GM12878 (cell line): ENCODE measurements around the gene LCN12. TPM values are rescaled to one million over a fixed set of nuclear protein-coding genes. Genes with fewer than 3 reads are reported as not detected.

ENCODE experiments used
- ATAC-seq: fragments of 200-7000 bp; cut with Tn5 transposase; 3 replicates; pipeline ENCODE4 v1.9.1; 2020; ENCODE audit warnings: mild to moderate bottlenecking, moderate library complexity
- BruUV-seq: library from RNA; stranded (reverse); fragments of 400-500 nt; replicated peaks from 2 replicates; lab custom pipeline; 2021; lab: Mats Ljungman, UMichigan
- CTCF ChIA-PET: fragments of 300-600 bp; sonication (Branson Sonifier 250); formaldehyde crosslinking; extraction: SDS; loops from one replicate; lab custom pipeline; 2021; ENCODE audit warnings: inconsistent platforms; lab: Yijun Ruan, JAX
- POLR2A ChIA-PET: fragments of 350-600 bp; formaldehyde crosslinking; extraction: SDS; loops from one replicate; lab custom pipeline; 2021; ENCODE audit warnings: inconsistent platforms; lab: Charles Lee
- RAD21 ChIA-PET: fragments of 300-600 bp; sonication (Branson Sonifier 250); formaldehyde crosslinking; loops from one replicate; lab custom pipeline; 2023; ENCODE audit warnings: antibody characterized with exemption; ENCODE audit not compliant: unreplicated experiment; lab: Charles Lee
- SMC1A ChIA-PET: fragments of 300-600 bp; sonication (Branson Sonifier 250); formaldehyde crosslinking; loops from one replicate; lab custom pipeline; 2023; ENCODE audit not compliant: unreplicated experiment, uncharacterized antibody; lab: Charles Lee
- DNase-seq: peaks from one replicate; pipeline ENCODE4 v3.0.0-alpha.2; 2011; ENCODE audit warnings: low read depth, low spot score
- FAIRE-seq: peaks from 3 replicates; lab custom pipeline; 2011; peaks lifted over from hg19 to GRCh38; lab: Jason Lieb, UNC
- H2AFZ ChIP-seq: 2 replicates; pipeline ENCODE4 v1.6.0; 2011; ENCODE audit warnings: low read depth, low read length, control low read depth; ENCODE audit not compliant: control insufficient read depth
- H3K27ac ChIP-seq: 2 replicates; pipeline ENCODE4 v1.5.1; 2011; ENCODE audit warnings: control low read depth; ENCODE audit not compliant: control insufficient read depth, insufficient read depth
- H3K27me3 ChIP-seq, 2 experiments: replicated peaks in 1 of 2; 2 replicates each; pipeline versions ENCODE4 v1.6.0 to v1.6.1; 2011; ENCODE audit warnings: low read length in 1 of 2; ENCODE audit not compliant: control insufficient read depth in 2 of 2, insufficient read depth in 2 of 2
- H3K36me3 ChIP-seq, 2 experiments: 2 replicates each; pipeline ENCODE4 v1.5.1; 2011; ENCODE audit warnings: low read length in 1 of 2; ENCODE audit not compliant: control insufficient read depth in 2 of 2, insufficient read depth in 2 of 2
- H3K4me1 ChIP-seq: 2 replicates; pipeline ENCODE4 v1.6.1; 2011; ENCODE audit warnings: mild to moderate bottlenecking, low read length, moderate library complexity, mixed read lengths; ENCODE audit not compliant: control insufficient read depth, insufficient read depth
- H3K4me2 ChIP-seq: 2 replicates; pipeline ENCODE4 v1.6.0; 2011; ENCODE audit warnings: control low read depth; ENCODE audit not compliant: control insufficient read depth, insufficient read depth
- H3K4me3 ChIP-seq: fragments of 200-600 bp; sonication (generic); 2 replicates; pipeline ENCODE4 v1.5.1; 2016
- H3K79me2 ChIP-seq: 2 replicates; pipeline ENCODE4 v1.6.0; 2011; ENCODE audit warnings: low read length; ENCODE audit not compliant: control insufficient read depth, insufficient read depth
- H3K9ac ChIP-seq: 2 replicates; pipeline ENCODE4 v1.8.0; 2011; ENCODE audit warnings: low read length, control low read depth, mixed read lengths; ENCODE audit not compliant: control insufficient read depth, insufficient read depth
- H3K9me3 ChIP-seq: replicated peaks from 3 replicates; pipeline ENCODE4 v1.5.1; 2011; ENCODE audit warnings: mild to moderate bottlenecking, low read length; ENCODE audit not compliant: control insufficient read depth, insufficient read depth
- H4K20me1 ChIP-seq: 2 replicates; pipeline ENCODE4 v1.6.0; 2011; ENCODE audit not compliant: control insufficient read depth, insufficient read depth
- BMI1 ChIP-seq: fragments of 450-650 bp; IDR thresholded peaks from 2 replicates; pipeline ENCODE4 v1.6.1; 2016; ENCODE audit warnings: mild to moderate bottlenecking, moderate library complexity, borderline replicate concordance
- CEBPB ChIP-seq, 2 experiments: fragments of 150-350 bp in 1 of 2; IDR thresholded peaks; 2 replicates each; pipeline ENCODE4 v1.6.1; 2012 to 2014; ENCODE audit warnings: low read depth in 2 of 2, low read length in 2 of 2, borderline replicate concordance in 1 of 2, inconsistent platforms in 1 of 2
- EGR1 ChIP-seq, 2 experiments: IDR thresholded peaks; 1 replicate in 1 of 2; 2 replicates in 1 of 2; pipeline ENCODE4 v1.6.1; 2011 to 2012; ENCODE audit warnings: low read depth in 2 of 2, low read length in 2 of 2, borderline replicate concordance in 1 of 2, mild to moderate bottlenecking in 1 of 2, moderate library complexity in 1 of 2
- FOS ChIP-seq: IDR thresholded peaks from 3 replicates; pipeline ENCODE4 v1.6.1; 2011; ENCODE audit warnings: borderline replicate concordance; ENCODE audit not compliant: insufficient read length; ENCODE audit errors: extremely low read depth
- HCFC1 ChIP-seq: fragments of 150-350 bp; IDR thresholded peaks from 2 replicates; pipeline ENCODE4 v1.6.1; 2014; ENCODE audit warnings: low read length
- KLF5 ChIP-seq: fragments of 450-650 bp; IDR thresholded peaks from 2 replicates; pipeline ENCODE4 v1.6.1; 2014; ENCODE audit warnings: mild to moderate bottlenecking; ENCODE audit not compliant: partially characterized antibody
- NFYA ChIP-seq: IDR thresholded peaks from 2 replicates; pipeline ENCODE4 v1.6.1; 2011; ENCODE audit warnings: low read depth, mild to moderate bottlenecking, low read length, improper control_type of control experiment, borderline replicate concordance
- NRF1 ChIP-seq: conservative IDR thresholded peaks from 2 replicates; pipeline ENCODE4 v1.6.1; 2011; ENCODE audit warnings: mild to moderate bottlenecking, low read depth, low read length, improper control_type of control experiment
- PAX5 ChIP-seq: IDR thresholded peaks from 2 replicates; pipeline ENCODE4 v1.6.1; 2011; ENCODE audit warnings: low read depth, low read length, borderline replicate concordance
- PBX3 ChIP-seq: IDR thresholded peaks from 2 replicates; pipeline ENCODE4 v1.6.1; 2011; ENCODE audit warnings: mild to moderate bottlenecking, low read depth, low read length, moderate library complexity; ENCODE audit not compliant: insufficient replicate concordance
- RAD21 ChIP-seq: IDR thresholded peaks from 2 replicates; pipeline ENCODE4 v1.6.1; 2011; ENCODE audit warnings: mild to moderate bottlenecking, low read depth, low read length, moderate library complexity; ENCODE audit not compliant: insufficient read depth
- RELB ChIP-seq: fragments of 450-650 bp; IDR thresholded peaks from 2 replicates; pipeline ENCODE4 v1.6.1; 2017; ENCODE audit warnings: low read depth, mild to moderate bottlenecking, moderate library complexity
- TBL1XR1 ChIP-seq: IDR thresholded peaks from 2 replicates; pipeline ENCODE4 v1.6.1; 2012; ENCODE audit warnings: low read depth, low read length, improper control_type of control experiment
- YBX1 ChIP-seq: fragments of 450-650 bp; IDR thresholded peaks from 2 replicates; pipeline ENCODE4 v1.6.1; 2016; ENCODE audit warnings: antibody characterized with exemption
- WGBS: methylation state at CpG from one replicate; pipeline ENCODE4 v1.1.6; 2016; ENCODE audit warnings: low lambda C conversion rate; ENCODE audit not compliant: insufficient replicate concordance, insufficient coverage; ENCODE audit errors: missing lambda C conversion rate; 5-methylcytosine and 5-hydroxymethylcytosine counted together
- in situ Hi-C: fragments of 300-500 bp; cut with MboI; formaldehyde crosslinking; loops from 9 replicates; pipeline ENCODE4 v1.14.3; 2018; ENCODE audit warnings: mixed read lengths
- intact Hi-C: fragments of 100-400 bp; cut with micrococcal nuclease; formaldehyde crosslinking; loops from one replicate; pipeline ENCODE4 v1.14.2; 2022; ENCODE audit not compliant: unreplicated experiment
- polyA plus RNA-seq, 11 experiments: library from polyadenylated mRNA; depleted of rRNA in 4 of 11; unstranded in 6 of 11; stranded (reverse) in 5 of 11; fragments of >200 nt; fragmentation: Nextera tagmentation in 4 of 11; fragmentation: Illumina TruSeq in 1 of 11; extraction: Ambion mirVana in 4 of 11; extraction: Trizol in 1 of 11; gene quantifications; 1 replicate in 1 of 11; 2 replicates in 10 of 11; pipeline versions ENCODE4 v1.2.1 to v1.2.3, GENCODE V29; 2011 to 2016; ENCODE audit warnings: inconsistent platforms in 2 of 11, missing spikeins in 2 of 11, low read depth in 1 of 11
- total RNA-seq, 4 experiments: library from RNA; depleted of rRNA in 3 of 4; stranded (reverse); fragments of >200 nt in 3 of 4; fragmentation: Illumina TruSeq in 1 of 4; extraction: Trizol in 1 of 4; gene quantifications; 2 replicates each; pipeline versions ENCODE4 v1.2.1 to v1.2.3, GENCODE V29; 2013 to 2021
- TF ChIP-seq, protein P1 (sequence below): IDR thresholded peaks from 2 replicates; pipeline ENCODE4 v1.6.1; 2011; ENCODE audit warnings: borderline replicate concordance, low read depth, mild to moderate bottlenecking, moderate library complexity, mixed read lengths, low read length; ENCODE audit not compliant: insufficient read depth; ENCODE audit errors: extremely low read length

LCN12 gene
- total and polyA plus RNA-seq, 10 of the 15 experiments (the other 5 are each of a cell fraction or from before 2014, with no cell fraction given), result 0.06 to 0.64 (median 0.40) TPM; not detected in 3

GRCh38 chr9:136952876-136953770 lies 1.1 kb downstream of the LCN12 start:
- Histone ChIP-seq H3K36me3 (no peaks in the 10 kb centered on the region), H3K4me3 (no peak overlapping the region), H3K9me3 (no peaks in the 10 kb centered on the region), H4K20me1 (no peaks in the 10 kb centered on the region), H3K79me2 (no peaks in the 10 kb centered on the region), H3K27me3 (no peaks in the 10 kb centered on the region), H3K4me1 (peaks cover 6% of the 10 kb centered on the region; the same call in 1 of the 2 replicates), H3K27ac (no peak overlapping the region), H3K9ac (no peak overlapping the region), H3K4me2 (no peak overlapping the region), H2AFZ (no peak overlapping the region)
- intact Hi-C loops (no loop called here), in situ Hi-C loops (no loop called here)
- DNase-seq (no peak), FAIRE-seq (no peak), ATAC-seq (no peak)
- WGBS, result 80% methylated on average over 33 of the region's 44 CpGs
- SMC1A ChIA-PET, result interaction anchor here (0.6 kb wide), 1 partner anchor 12 kb away, joined by 3 read pairs; no protein-coding TSS in a partner anchor
- no TSS peak for BruUV-seq
- POLR2A ChIA-PET, result no interaction called here
- RAD21 ChIA-PET, result interaction anchor here (0.6 kb wide), 1 partner anchor 267 kb away, joined by 3 read pairs; no protein-coding TSS in a partner anchor
- TF ChIP-seq BMI1 (no peak), FOS (no peak), PAX5 (no peak), NRF1 (no peak), CEBPB (IDR thresholded peaks at IDR 0.05; ENCODE audit: borderline replicate concordance in 1 of 2, low read depth in 2 of 2, low read length in 2 of 2) (no peak), TBL1XR1 (no peak), PBX3 (no peak), RAD21 (no peak), KLF5 (no peak), EGR1 (IDR thresholded peaks at IDR 0.05; ENCODE audit: borderline replicate concordance in 1 of 2, low read depth in 2 of 2, low read length in 2 of 2) (no peak), HCFC1 (no peak), RELB (no peak), NFYA (no peak), YBX1 (no peak)
- TF ChIP-seq, protein P1, sequence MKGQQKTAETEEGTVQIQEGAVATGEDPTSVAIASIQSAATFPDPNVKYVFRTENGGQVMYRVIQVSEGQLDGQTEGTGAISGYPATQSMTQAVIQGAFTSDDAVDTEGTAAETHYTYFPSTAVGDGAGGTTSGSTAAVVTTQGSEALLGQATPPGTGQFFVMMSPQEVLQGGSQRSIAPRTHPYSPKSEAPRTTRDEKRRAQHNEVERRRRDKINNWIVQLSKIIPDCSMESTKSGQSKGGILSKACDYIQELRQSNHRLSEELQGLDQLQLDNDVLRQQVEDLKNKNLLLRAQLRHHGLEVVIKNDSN, result no peak
- CTCF ChIA-PET, result interaction anchor here (1.0 kb wide), 1 partner anchor 82 kb away, joined by 4 read pairs; no protein-coding TSS in a partner anchor
